ENCODE measurements around the gene SUCLG1. TPM values are rescaled to one million over a fixed set of nuclear protein-coding genes. Genes with fewer than 3 reads are reported as not detected.
A peak's percentile ranks its signal among the peaks of the same experiment; 100 is the strongest.

Gene SUCLG1
- total RNA-seq, 1 experiment from 2014 or later, result 83.4 TPM

GRCh38 chr2:84459944-84460429 lies 907 bp upstream of the SUCLG1 start:
- DNase-seq, result peak; percentile 40
- Histone ChIP-seq H3K36me3 (ENCODE audit: low read depth, low read length) (no peaks in the 10 kb centered on the region), H3K27ac (ENCODE audit: low read length) (no peak overlapping the region), H3K9me2 (replicated peaks; ENCODE audit: low read length) (no peaks in the 10 kb centered on the region), H3K9ac (ENCODE audit: low read length) (peak overlapping the region; percentile 92), H3K4me1 (ENCODE audit: insufficient read depth, low read length) (peaks cover 15% of the 10 kb centered on the region), H3K9me3 (ENCODE audit: low read length) (no peaks in the 10 kb centered on the region), H3F3A (ENCODE audit: low read length, unreplicated experiment) (no peaks in the 10 kb centered on the region), H3K4me3 (ENCODE audit: low read length) (peak overlapping the region; percentile 92), H4K20me1 (ENCODE audit: low read length) (no peaks in the 10 kb centered on the region; the same call in 1 of the 2 replicates), H2AFZ (ENCODE audit: low read length) (peak overlapping the region; percentile 94), H3K27me3 (ENCODE audit: low read length) (no peaks in the 10 kb centered on the region), H3K79me2 (ENCODE audit: low read length) (peaks cover 35% of the 10 kb centered on the region), H3K4me2 (ENCODE audit: low read length) (peak overlapping the region; percentile 88)
- no TSS peak for BruUV-seq (replicated peaks)
- POLR2A ChIA-PET (ENCODE audit: unreplicated experiment), result interaction anchor here (0.5 to 0.6 kb wide), 2 partner anchors 10 to 344 kb away, joined by 4 to 16 read pairs; no protein-coding TSS in a partner anchor
- peak; percentile 14 for ATAC-seq
- no peak for TF ChIP-seq EZH2phosphoT487 (IDR thresholded peaks at IDR 0.05; ENCODE audit: borderline replicate concordance, low read length)
- no peak for TF ChIP-seq EZH2 (IDR thresholded peaks at IDR 0.05; ENCODE audit: low read length, unreplicated experiment)
- no peak for TF ChIP-seq CTCF (conservative IDR thresholded peaks at IDR 0.05; ENCODE audit: low read depth, low read length)
- CTCF ChIA-PET, result no interaction called here
- intact Hi-C loops (cut with micrococcal nuclease), result no loop called here

DNA sequence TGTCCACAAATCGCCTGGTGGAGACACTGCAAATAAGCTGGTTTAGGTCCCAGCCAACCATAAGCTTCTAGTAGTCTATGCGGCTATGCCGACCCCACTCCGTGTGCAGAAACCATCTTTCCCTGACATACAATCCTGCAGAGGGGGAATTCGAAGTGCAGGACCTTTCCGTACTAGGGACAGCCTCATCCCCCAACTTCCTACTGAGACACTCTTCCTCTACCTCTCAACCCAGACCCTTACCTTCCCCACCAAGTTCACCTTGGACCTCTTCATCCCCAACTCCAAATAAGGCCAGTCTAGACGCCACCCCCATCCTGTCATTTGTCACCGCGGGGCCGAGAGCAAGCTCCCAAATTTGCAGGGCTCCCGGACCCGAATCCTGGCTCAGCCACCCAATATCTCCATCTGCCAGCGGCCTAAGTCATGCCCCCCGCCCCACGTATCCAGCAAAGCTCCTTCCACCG lies 496 bp downstream of the SUCLG1 start:
- DNase-seq (no peak), ATAC-seq (peak; percentile 12)
- Histone ChIP-seq H3K9ac (ENCODE audit: low read length) (peak overlapping the region; percentile 92), H3K9me3 (ENCODE audit: low read length) (no peaks in the 10 kb centered on the region), H3K27me3 (ENCODE audit: low read length) (no peaks in the 10 kb centered on the region), H2AFZ (ENCODE audit: low read length) (peak overlapping the region; percentile 94), H3K36me3 (ENCODE audit: low read depth, low read length) (no peaks in the 10 kb centered on the region), H3K79me2 (ENCODE audit: low read length) (peaks cover 49% of the 10 kb centered on the region), H3K9me2 (replicated peaks; ENCODE audit: low read length) (no peaks in the 10 kb centered on the region), H3K4me2 (ENCODE audit: low read length) (peak overlapping the region; percentile 88), H4K20me1 (ENCODE audit: low read length) (no peaks in the 10 kb centered on the region; the same call in 1 of the 2 replicates), H3K27ac (ENCODE audit: low read length) (peak overlapping the region; percentile 50; the same call in 1 of the 2 replicates), H3F3A (ENCODE audit: low read length, unreplicated experiment) (no peaks in the 10 kb centered on the region), H3K4me1 (ENCODE audit: insufficient read depth, low read length) (peaks cover 15% of the 10 kb centered on the region), H3K4me3 (ENCODE audit: low read length) (peak overlapping the region; percentile 92)
- intact Hi-C loops (cut with micrococcal nuclease), result no loop called here
- TF ChIP-seq EZH2phosphoT487 (IDR thresholded peaks at IDR 0.05; ENCODE audit: borderline replicate concordance, low read length) (no peak), CTCF (conservative IDR thresholded peaks at IDR 0.05; ENCODE audit: low read depth, low read length) (no peak), EZH2 (IDR thresholded peaks at IDR 0.05; ENCODE audit: low read length, unreplicated experiment) (no peak)
- ChIA-PET POLR2A (ENCODE audit: unreplicated experiment) (no interaction called here), CTCF (no interaction called here)
- TSS peak; percentile 55 for BruUV-seq (replicated peaks)

DNA sequence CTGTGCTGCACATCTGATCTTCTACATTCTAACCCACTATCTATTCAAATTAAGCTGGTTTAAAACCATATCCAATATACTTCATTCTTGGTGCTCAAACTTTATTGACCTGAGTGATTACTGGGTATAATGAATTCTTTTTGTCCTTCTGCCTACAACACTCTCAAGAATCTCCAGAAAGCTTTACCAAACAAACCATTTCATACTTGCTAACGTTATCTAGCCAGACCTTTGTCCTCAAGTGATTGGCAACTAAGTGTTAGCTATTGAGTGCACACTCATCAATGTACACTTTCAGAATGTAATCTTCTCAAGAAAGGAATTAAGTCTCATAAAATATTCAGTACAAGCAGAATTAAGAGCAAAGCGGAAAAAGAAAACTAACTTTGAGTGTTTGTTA lies 1.4 kb downstream of the SUCLG1 start:
- Histone ChIP-seq H3F3A (ENCODE audit: low read length, unreplicated experiment) (no peaks in the 10 kb centered on the region), H3K27ac (ENCODE audit: low read length) (no peak overlapping the region), H3K9ac (ENCODE audit: low read length) (no peak overlapping the region), H2AFZ (ENCODE audit: low read length) (no peak overlapping the region), H4K20me1 (ENCODE audit: low read length) (no peaks in the 10 kb centered on the region; the same call in 1 of the 2 replicates), H3K79me2 (ENCODE audit: low read length) (peaks cover 58% of the 10 kb centered on the region), H3K4me1 (ENCODE audit: insufficient read depth, low read length) (peaks cover 15% of the 10 kb centered on the region), H3K4me2 (ENCODE audit: low read length) (peak overlapping the region; percentile 88), H3K27me3 (ENCODE audit: low read length) (no peaks in the 10 kb centered on the region), H3K9me3 (ENCODE audit: low read length) (no peaks in the 10 kb centered on the region), H3K4me3 (ENCODE audit: low read length) (peak overlapping the region; percentile 92), H3K9me2 (replicated peaks; ENCODE audit: low read length) (no peaks in the 10 kb centered on the region), H3K36me3 (ENCODE audit: low read depth, low read length) (no peaks in the 10 kb centered on the region)
- POLR2A ChIA-PET (ENCODE audit: unreplicated experiment), result no interaction called here
- BruUV-seq (replicated peaks), result no TSS peak
- ATAC-seq (no peak), DNase-seq (no peak)
- intact Hi-C loops (cut with micrococcal nuclease), result no loop called here
- TF ChIP-seq EZH2phosphoT487 (IDR thresholded peaks at IDR 0.05; ENCODE audit: borderline replicate concordance, low read length) (no peak), EZH2 (IDR thresholded peaks at IDR 0.05; ENCODE audit: low read length, unreplicated experiment) (no peak)
- CTCF ChIA-PET, result no interaction called here
